Lung (tissue), 12 donors: ENCODE data around the gene PLEKHG4. TPM values are rescaled to one million over a fixed set of nuclear protein-coding genes. Genes with fewer than 3 reads are reported as not detected.
A peak's percentile ranks its signal among the peaks of the same experiment; 100 is the strongest.

ENCODE experiments used
- ATAC-seq: fragments of 200-7000 bp; cut with Tn5 transposase; one replicate; pipeline ENCODE4 v1.9.1; 2020; ENCODE audit warnings: moderate number of reproducible peaks; ENCODE audit not compliant: insufficient read depth, low FRiP score
- DNase-seq, 3 donors: peaks; one replicate each; pipeline ENCODE4 v3.0.0-alpha.2; 2013 to 2017
- H3K27ac ChIP-seq, 2 donors: one replicate each; pipeline ENCODE4 v1.5.1; 2013; ENCODE audit warnings: mild to moderate bottlenecking in 2 of 2, moderate library complexity in 2 of 2, control low read depth in 1 of 2, inconsistent platforms in 1 of 2, low read depth in 1 of 2, low read length in 1 of 2
- H3K27me3 ChIP-seq, 3 donors: one replicate each; pipeline ENCODE4 v1.5.1; 2013; ENCODE audit warnings: low read length in 2 of 3; ENCODE audit not compliant: control insufficient read depth in 3 of 3, insufficient read depth in 3 of 3
- H3K36me3 ChIP-seq, 4 donors: one replicate each; pipeline ENCODE4 v1.5.1; 2013; ENCODE audit warnings: low read length in 4 of 4, mild to moderate bottlenecking in 1 of 4, moderate library complexity in 1 of 4; ENCODE audit not compliant: control insufficient read depth in 4 of 4, insufficient read depth in 4 of 4
- H3K4me1 ChIP-seq, 5 donors: one replicate each; pipeline ENCODE4 v1.5.1; 2013; ENCODE audit warnings: low read length in 5 of 5, mild to moderate bottlenecking in 2 of 5, moderate library complexity in 1 of 5; ENCODE audit not compliant: control insufficient read depth in 5 of 5, insufficient read depth in 5 of 5
- H3K4me3 ChIP-seq: one replicate; pipeline ENCODE4 v1.5.1; 2013; ENCODE audit warnings: mild to moderate bottlenecking, control low read depth, moderate library complexity
- H3K9ac ChIP-seq, 2 donors: one replicate each; pipeline ENCODE4 v1.5.1; 2013; ENCODE audit warnings: low read length in 2 of 2, control low read depth in 1 of 2; ENCODE audit not compliant: insufficient read depth in 1 of 2
- H3K9me3 ChIP-seq, 4 donors: one replicate each; pipeline ENCODE4 v1.5.1; 2013; ENCODE audit warnings: low read length in 3 of 4, mild to moderate bottlenecking in 1 of 4, moderate library complexity in 1 of 4; ENCODE audit not compliant: control insufficient read depth in 4 of 4, insufficient read depth in 3 of 4
- WGBS, 2 donors: extraction: QIAGEN DNeasy Blood & Tissue Kit; methylation state at CpG; one replicate each; pipeline ENCODE4 v1.1.7; 2013; 5-methylcytosine and 5-hydroxymethylcytosine counted together
- polyA plus RNA-seq, 2 donors: library from polyadenylated mRNA; stranded (reverse); fragments of 200-250 nt; gene quantifications; one replicate each; pipeline ENCODE4 v1.2.1, GENCODE V29; 2013
- total RNA-seq, 2 donors: library from RNA; depleted of rRNA in 1 of 2; stranded (reverse); fragments of >200 nt in 1 of 2; gene quantifications; one replicate each; pipeline ENCODE4 v1.2.1, GENCODE V29; 2014 to 2021
- TF ChIP-seq, protein P1 (sequence below): IDR thresholded peaks from 2 replicates; pipeline ENCODE4 v1.5.1; 2012; ENCODE audit warnings: mild to moderate bottlenecking; ENCODE audit errors: control extremely low read depth, extremely low read depth
- donor health status: control.
- donor health status: control.
- donor health status: Bipolar disorder and iron deficiency.
- donor health status: healthy.
- donor health status: DM: yes; HTN: yes; CAD: no.

The PLEKHG4 gene
- total and polyA plus RNA-seq, 4 donors, result 9.0 to 26.9 (median 17.1) TPM

DNA sequence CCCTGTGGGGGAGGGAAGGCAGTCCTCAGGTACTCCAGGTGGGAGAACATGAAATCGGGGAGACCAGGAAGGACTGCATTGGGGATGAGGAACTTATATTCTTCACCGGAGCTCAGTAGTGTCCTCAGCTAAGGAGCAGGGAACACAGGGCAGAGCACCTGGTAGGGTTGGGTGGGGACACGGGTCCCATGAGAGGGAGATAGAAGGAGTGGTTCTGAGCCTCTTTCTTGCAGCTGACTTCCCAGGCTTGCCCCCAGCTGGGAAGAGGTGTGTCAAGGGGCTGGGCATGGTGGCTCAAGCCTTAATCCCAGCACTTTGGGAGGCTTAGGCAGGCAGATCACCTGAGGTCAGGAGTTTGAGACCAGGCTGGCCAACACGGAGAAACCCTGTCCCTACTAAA is 34.1 kb upstream of the PLEKHG4 start:
- ATAC-seq (no peak), DNase-seq (no peak)
- Histone ChIP-seq H3K27me3 (no peaks in the 10 kb centered on the region), H3K9me3 (no peaks in the 10 kb centered on the region), H3K4me3 (no peak overlapping the region), H3K36me3 (peaks cover 0 to 25% (median 5%) of the 10 kb centered on the region in 4 donors), H3K4me1 (peaks cover 15 to 75% (median 47%) of the 10 kb centered on the region in 5 donors), H3K9ac (peak overlapping the region in 1 of 2 donors; percentile 63), H3K27ac (peak overlapping the region; percentile 96 to 98)
- WGBS, 2 donors, result 44 to 50% methylated on average over 4 of the region's 4 CpGs
- TF ChIP-seq, protein P1, sequence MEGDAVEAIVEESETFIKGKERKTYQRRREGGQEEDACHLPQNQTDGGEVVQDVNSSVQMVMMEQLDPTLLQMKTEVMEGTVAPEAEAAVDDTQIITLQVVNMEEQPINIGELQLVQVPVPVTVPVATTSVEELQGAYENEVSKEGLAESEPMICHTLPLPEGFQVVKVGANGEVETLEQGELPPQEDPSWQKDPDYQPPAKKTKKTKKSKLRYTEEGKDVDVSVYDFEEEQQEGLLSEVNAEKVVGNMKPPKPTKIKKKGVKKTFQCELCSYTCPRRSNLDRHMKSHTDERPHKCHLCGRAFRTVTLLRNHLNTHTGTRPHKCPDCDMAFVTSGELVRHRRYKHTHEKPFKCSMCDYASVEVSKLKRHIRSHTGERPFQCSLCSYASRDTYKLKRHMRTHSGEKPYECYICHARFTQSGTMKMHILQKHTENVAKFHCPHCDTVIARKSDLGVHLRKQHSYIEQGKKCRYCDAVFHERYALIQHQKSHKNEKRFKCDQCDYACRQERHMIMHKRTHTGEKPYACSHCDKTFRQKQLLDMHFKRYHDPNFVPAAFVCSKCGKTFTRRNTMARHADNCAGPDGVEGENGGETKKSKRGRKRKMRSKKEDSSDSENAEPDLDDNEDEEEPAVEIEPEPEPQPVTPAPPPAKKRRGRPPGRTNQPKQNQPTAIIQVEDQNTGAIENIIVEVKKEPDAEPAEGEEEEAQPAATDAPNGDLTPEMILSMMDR, result no peak

DNA sequence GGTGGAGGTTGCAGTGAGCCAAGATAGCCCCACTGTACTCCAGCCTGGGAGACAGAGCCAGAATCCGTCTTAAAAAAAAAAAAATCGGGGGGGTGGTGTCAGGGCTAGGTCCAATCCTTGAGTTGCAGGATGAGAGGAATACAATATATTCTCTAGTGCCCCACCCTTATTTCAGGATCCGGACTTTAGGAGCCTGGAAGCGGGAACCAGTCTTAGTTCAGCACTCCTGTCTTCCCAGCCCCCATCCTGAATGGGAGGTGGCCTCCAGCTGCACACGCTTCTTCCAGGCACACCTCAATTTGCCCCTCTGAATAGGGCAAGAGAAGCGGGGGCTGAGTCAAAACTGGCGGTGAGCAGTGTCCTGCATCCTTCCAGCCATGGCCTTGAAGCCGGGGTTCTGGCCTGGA is 33.7 kb upstream of the PLEKHG4 start:
- no peak for ATAC-seq

DNA sequence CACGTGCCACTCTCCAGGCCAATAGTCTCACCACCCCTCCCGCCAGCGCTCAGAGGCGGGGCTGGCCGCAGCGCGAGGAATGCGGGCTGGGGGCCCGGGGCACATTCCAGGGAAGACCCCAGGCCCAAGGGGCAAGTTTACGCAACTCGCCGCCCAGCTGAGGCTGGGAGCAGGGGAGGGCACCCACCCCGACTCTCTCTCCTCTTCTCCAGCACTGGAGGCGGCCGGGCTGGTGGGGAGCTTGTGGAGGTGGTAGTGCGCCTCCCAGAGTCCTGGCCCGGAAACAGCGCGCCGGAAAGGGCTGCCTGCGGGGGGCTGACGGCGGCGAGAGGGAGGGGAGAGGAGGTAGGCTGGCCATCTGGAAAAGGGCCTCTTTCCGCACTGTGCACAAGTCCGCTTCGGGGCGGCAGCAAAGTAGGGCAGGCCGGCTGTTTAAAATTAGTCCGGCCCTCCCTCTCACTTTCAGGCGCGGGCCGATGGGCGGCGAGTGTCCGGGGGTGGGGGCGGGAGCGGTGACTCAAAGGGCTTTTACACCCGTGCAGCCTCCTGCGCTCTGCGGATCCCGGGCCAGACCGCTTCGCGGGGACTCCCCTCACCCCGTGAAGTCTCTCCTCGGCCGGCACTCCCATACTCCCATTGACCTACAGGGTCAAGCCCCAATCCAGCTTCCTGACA is 33.1 kb upstream of the PLEKHG4 start:
- WGBS, 2 donors, result 1 to 3% methylated on average over 43 to 48 of the region's 48 CpGs
- Histone ChIP-seq H3K4me3 (peak overlapping the region; percentile 90), H3K9ac (peak overlapping the region; percentile 50 to 75), H3K4me1 (peaks cover 10 to 73% (median 40%) of the 10 kb centered on the region in 5 donors), H3K9me3 (no peaks in the 10 kb centered on the region), H3K36me3 (peaks cover 0 to 25% (median 5%) of the 10 kb centered on the region in 4 donors), H3K27ac (peak overlapping the region; percentile 96 to 98), H3K27me3 (no peaks in the 10 kb centered on the region)
- TF ChIP-seq, protein P1, result peak; percentile 2
- ATAC-seq, result peak; percentile 28
- peak; percentile 95 to 96 (median 95) for DNase-seq

More for the DNA sequence above, 33.7 kb upstream of the PLEKHG4 start:
- H3K4me1 ChIP-seq, result peaks cover 13 to 76% (median 46%) of the 10 kb centered on the region in 5 donors
- WGBS, 2 donors, result 13 to 22% methylated on average over 8 of the region's 8 CpGs
- H3K4me3 ChIP-seq, result peak overlapping the region; percentile 90
- no peaks in the 10 kb centered on the region for H3K27me3 ChIP-seq
- peak overlapping the region; percentile 96 to 98 for H3K27ac ChIP-seq
- H3K9me3 ChIP-seq, result no peaks in the 10 kb centered on the region
- TF ChIP-seq, protein P1, result no peak
- peaks cover 0 to 25% (median 5%) of the 10 kb centered on the region in 4 donors for H3K36me3 ChIP-seq
- H3K9ac ChIP-seq, result no peak overlapping the region
- no peak for DNase-seq
